Kidney (tissue), 14 donors: Measurements from ENCODE around the gene RIMKLB. TPM values are rescaled to one million over a fixed set of nuclear protein-coding genes. Genes with fewer than 3 reads are reported as not detected.

Source experiments
- DNase-seq, 5 donors: peaks; one replicate each; pipeline ENCODE4 v3.0.0-alpha.2; 2013 to 2020
- FAIRE-seq: peaks from 2 replicates; lab custom pipeline; 2012; peaks lifted over from hg19 to GRCh38; lab: Jason Lieb, UNC
- H3K27ac ChIP-seq, 2 donors: one replicate each; pipeline ENCODE4 v1.7.0; 2013; ENCODE audit warnings: low read depth in 2 of 2, low read length in 2 of 2, inconsistent platforms in 1 of 2
- H3K27me3 ChIP-seq: one replicate; pipeline ENCODE4 v1.7.1; 2013; ENCODE audit warnings: low read length, inconsistent platforms; ENCODE audit not compliant: control insufficient read depth, insufficient read depth
- H3K36me3 ChIP-seq, 3 donors: one replicate each; pipeline versions ENCODE4 v1.7.0 to v1.7.1; 2013; ENCODE audit warnings: low read length in 3 of 3, control low read depth in 1 of 3, inconsistent platforms in 1 of 3; ENCODE audit not compliant: insufficient read depth in 3 of 3, control insufficient read depth in 2 of 3
- H3K4me1 ChIP-seq, 3 donors: one replicate each; pipeline versions ENCODE4 v1.7.0 to v1.7.1; 2013; ENCODE audit warnings: low read length in 3 of 3, inconsistent platforms in 1 of 3, low read depth in 1 of 3; ENCODE audit not compliant: control insufficient read depth in 2 of 3, insufficient read depth in 2 of 3
- H3K4me3 ChIP-seq, 3 donors: one replicate each; pipeline versions ENCODE4 v1.7.0 to v1.8.1; 2013; ENCODE audit warnings: low read length in 3 of 3, control low read depth in 1 of 3, inconsistent platforms in 1 of 3
- H3K9ac ChIP-seq, 3 donors: one replicate each; pipeline versions ENCODE4 v1.7.0 to v1.7.1; 2013; ENCODE audit warnings: low read length in 3 of 3, control low read depth in 1 of 3, inconsistent platforms in 1 of 3
- H3K9me3 ChIP-seq, 3 donors: one replicate each; pipeline versions ENCODE4 v1.7.0 to v1.7.1; 2013; ENCODE audit warnings: low read length in 3 of 3, control low read depth in 1 of 3, inconsistent platforms in 1 of 3; ENCODE audit not compliant: control insufficient read depth in 2 of 3, insufficient read depth in 1 of 3
- CTCF ChIP-seq: IDR thresholded peaks from 3 replicates; pipeline ENCODE4 v1.5.1; 2012; ENCODE audit warnings: mild to moderate bottlenecking, moderate library complexity, borderline replicate concordance; ENCODE audit not compliant: insufficient read depth; ENCODE audit errors: extremely low read depth
- intact Hi-C: fragments of 100-400 bp; cut with DNase I; formaldehyde crosslinking; loops from one replicate; pipeline ENCODE4 v1.11.1; 2022
- polyA plus RNA-seq: library from polyadenylated mRNA; stranded (reverse); fragments of 350-450 nt; fragmentation: Illumina TruSeq; extraction: RNeasy Lipid Tissue Mini Kit (QIAGEN cat#74804); gene quantifications from one replicate; pipeline ENCODE4 v1.2.3, GENCODE V29; 2014; ENCODE audit warnings: low read depth, low replicate concordance; ENCODE audit not compliant: insufficient read depth
- total RNA-seq: library from RNA; stranded (reverse); fragmentation: NEBNext Ultra II Directional; extraction: Animal tissue kit (Norgen Biotek cat#: 25700); gene quantifications from one replicate; pipeline ENCODE4 v1.2.1, GENCODE V29; 2021
- donor health status: control.
- donor health status: control.
- donor health status: control.
- donor health status: control.
- donor health status: control.
- donor health status: DM: yes; HTN: yes; CAD: no.
- donor health status: Normal renal cell carcinoma (clear cell type).

Gene RIMKLB
- total and polyA plus RNA-seq, 2 donors from 2014 or later, result 38.0 to 45.5 TPM

DNA sequence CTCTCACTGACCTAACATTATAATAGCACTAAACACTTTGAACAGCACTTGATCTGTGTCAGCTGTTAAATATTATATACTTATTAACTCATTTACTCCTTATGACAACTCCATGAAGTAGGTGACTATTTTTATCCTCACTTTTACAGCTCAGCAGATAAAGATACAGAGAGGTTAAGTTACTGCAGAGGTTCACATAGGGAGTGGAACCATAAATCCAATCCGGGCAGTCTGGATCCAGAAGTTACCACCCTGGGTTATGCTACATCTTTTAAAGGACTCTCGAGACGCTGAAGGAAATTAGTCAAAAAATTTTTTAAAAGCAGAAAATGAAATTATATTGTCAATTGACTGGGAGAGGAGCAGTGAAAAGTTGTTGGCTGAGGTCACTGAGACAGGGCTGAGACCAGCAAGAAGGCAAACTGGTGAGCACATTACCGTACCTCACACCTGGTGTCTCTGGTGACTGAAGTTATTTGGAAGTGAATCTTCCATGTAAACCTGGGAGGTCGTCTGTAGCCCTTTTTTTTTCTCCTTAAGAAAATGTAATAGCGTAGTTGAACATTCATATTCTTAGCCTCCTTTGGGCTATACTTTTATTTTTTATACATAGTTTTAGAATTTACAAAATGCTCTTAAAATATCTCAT, 1.2 kb upstream of the RIMKLB start:
- peak overlapping the region; percentile 62 to 80 (median 78) for H3K4me3 ChIP-seq
- peaks cover 9 to 12% (median 9%) of the 10 kb centered on the region in 3 donors for H3K4me1 ChIP-seq
- FAIRE-seq (peak; percentile 58), DNase-seq (peak in 1 of 5 donors; percentile 51)
- H3K9ac ChIP-seq, result peak overlapping the region in 2 of 3 donors; percentile 67 to 69
- TF ChIP-seq CTCF, result no peak
- H3K36me3 ChIP-seq, result no peaks in the 10 kb centered on the region
- H3K9me3 ChIP-seq, result no peaks in the 10 kb centered on the region
- intact Hi-C loops, result no loop called here
- peak overlapping the region; percentile 88 to 90 for H3K27ac ChIP-seq
- H3K27me3 ChIP-seq, result no peaks in the 10 kb centered on the region

DNA sequence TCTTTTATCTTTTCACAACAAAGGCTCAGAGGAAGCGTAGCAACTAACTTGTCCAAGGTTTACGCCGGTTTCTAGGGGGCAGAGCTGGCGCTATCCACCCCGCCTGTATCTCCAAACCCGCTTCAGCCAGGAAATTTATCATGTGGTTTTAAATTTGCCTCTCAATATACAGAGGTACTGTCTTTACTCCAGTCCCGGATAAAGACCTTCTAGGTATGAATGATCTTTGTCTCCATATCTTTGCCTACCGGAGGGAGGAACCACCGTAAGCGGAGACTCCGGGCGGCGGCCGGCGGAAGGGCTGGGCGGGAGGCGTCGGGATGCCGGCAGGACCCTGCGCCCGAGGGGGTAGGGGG, 693 bp upstream of the RIMKLB start:
- FAIRE-seq (no peak), DNase-seq (peak in 3 of 5 donors; percentile 49 to 78 (median 75))

GRCh38 chr12:8698132-8698851, 501 bp downstream of the RIMKLB start:
- H3K27ac ChIP-seq, result peak overlapping the region; percentile 88 to 95
- intact Hi-C loops, result no loop called here
- H3K27me3 ChIP-seq, result no peaks in the 10 kb centered on the region
- FAIRE-seq, result no peak
- no peak for TF ChIP-seq CTCF
- H3K36me3 ChIP-seq, result no peaks in the 10 kb centered on the region
- H3K9ac ChIP-seq, result peak overlapping the region; percentile 70 to 76 (median 74)
- H3K4me3 ChIP-seq, result peak overlapping the region; percentile 64 to 78 (median 76)
- peaks cover 2 to 14% (median 10%) of the 10 kb centered on the region in 3 donors for H3K4me1 ChIP-seq
- H3K9me3 ChIP-seq, result no peaks in the 10 kb centered on the region
- DNase-seq, result peak; percentile 65 to 87 (median 80)

More for the DNA sequence above, 693 bp upstream of the RIMKLB start:
- Histone ChIP-seq H3K9me3 (no peaks in the 10 kb centered on the region), H3K27me3 (no peaks in the 10 kb centered on the region), H3K4me1 (peaks cover 9 to 12% (median 12%) of the 10 kb centered on the region in 3 donors), H3K4me3 (peak overlapping the region; percentile 62 to 80 (median 78)), H3K9ac (peak overlapping the region; percentile 67 to 75 (median 69)), H3K36me3 (no peaks in the 10 kb centered on the region), H3K27ac (peak overlapping the region; percentile 88 to 90)
- intact Hi-C loops, result no loop called here
- no peak for TF ChIP-seq CTCF
